Loucy (cell line): ENCODE results near the gene HS6ST3.

Experiments
- CTCF ChIP-seq: fragments of 200-600 bp; sonication (generic); conservative IDR thresholded peaks from 2 replicates; pipeline ENCODE4 v1.5.1; 2014; ENCODE audit warnings: mild to moderate bottlenecking, antibody characterized with exemption, low read length
- EZH2phosphoT487 ChIP-seq: fragments of 200-600 bp; IDR thresholded peaks from 2 replicates; pipeline ENCODE4 v1.6.1; 2018; ENCODE audit warnings: antibody characterized with exemption, mild to moderate bottlenecking, moderate library complexity, borderline replicate concordance

GRCh38 chr13:96391606-96392005 is 301.7 kb downstream of the HS6ST3 start:
- TF ChIP-seq CTCF (no peak), EZH2phosphoT487 (no peak)
